SK-N-SH (cell line): ENCODE measurements around the gene NFIA.

Experiments used
- CTCF ChIP-seq: fragments of 200-600 bp; sonication (generic); IDR thresholded peaks from 2 replicates; pipeline ENCODE4 v1.6.1; 2017; ENCODE audit warnings: antibody characterized with exemption, mild to moderate bottlenecking, moderate library complexity
- IRF3 ChIP-seq: fragments of 150-350 bp; IDR thresholded peaks from 2 replicates; pipeline ENCODE4 v1.6.1; 2016; ENCODE audit warnings: mild to moderate bottlenecking, low read depth, low read length
- MXI1 ChIP-seq: IDR thresholded peaks from 2 replicates; pipeline ENCODE4 v1.6.1; 2012; ENCODE audit warnings: mild to moderate bottlenecking, low read depth, low read length, improper control_type of control experiment

- TF ChIP-seq CTCF (no peak), IRF3 (no peak), MXI1 (no peak)
Measured at GRCh38 chr1:61183471-61184039, 101.2 kb downstream of the NFIA start.
